Activated T-cell treated with anti-CD3 and anti-CD28 coated beads for 48 hours (primary cell): Measurements from ENCODE around the gene PIK3CG.
"Not testable (repeated sequence)": the region's sequence is repeated elsewhere in the genome, so short reads cannot be mapped to it uniquely, and the experiment has no call there.

ENCODE experiments used
- DNase-seq: peaks from one replicate; pipeline ENCODE4 v3.0.0-alpha.2; 2020; ENCODE audit warnings: low read depth

The PIK3CG gene

GRCh38 chr7:106865130-106866041 is at the start of gene PIK3CG:
Gene PIK3CG (plus strand): TSS chr7:106865282. CDS start chr7:106867562, 2,280 bp downstream.
- no peak for DNase-seq

- no peak for DNase-seq
Measured at GRCh38 chr7:106817098-106817497, 48.0 kb upstream of the PIK3CG start.

- no peak for DNase-seq
Measured at GRCh38 chr7:106818736-106819135, 46.3 kb upstream of the PIK3CG start.

GRCh38 chr7:106819546-106819945 is 45.5 kb upstream of the PIK3CG start:
- DNase-seq = no peak

GRCh38 chr7:106820321-106821217 is 44.5 kb upstream of the PIK3CG start:
- no peak for DNase-seq

- no peak for DNase-seq
Measured at GRCh38 chr7:106823631-106824030, 41.5 kb upstream of the PIK3CG start.

GRCh38 chr7:106824458-106824857 is 40.6 kb upstream of the PIK3CG start:
- no peak for DNase-seq

GRCh38 chr7:106827626-106828025 is 37.5 kb upstream of the PIK3CG start:
- DNase-seq = no peak

- DNase-seq = no peak
Measured at GRCh38 chr7:106829496-106829895, 35.6 kb upstream of the PIK3CG start.

GRCh38 chr7:106830896-106831295 is 34.2 kb upstream of the PIK3CG start:
- not testable (repeated sequence) for DNase-seq

- no peak for DNase-seq
Measured at GRCh38 chr7:106836816-106837215, 28.3 kb upstream of the PIK3CG start.

- DNase-seq = no peak
Measured at GRCh38 chr7:106839511-106839910, 25.6 kb upstream of the PIK3CG start.

- no peak for DNase-seq
Measured at GRCh38 chr7:106840342-106840741, 24.7 kb upstream of the PIK3CG start.

GRCh38 chr7:106841896-106842390 is 23.1 kb upstream of the PIK3CG start:
- DNase-seq = no peak

GRCh38 chr7:106844279-106844997 is 20.6 kb upstream of the PIK3CG start:
- no peak for DNase-seq

GRCh38 chr7:106848049-106848448 is 17.0 kb upstream of the PIK3CG start:
- no peak for DNase-seq

GRCh38 chr7:106848851-106849442 is 16.1 kb upstream of the PIK3CG start:
- no peak for DNase-seq

GRCh38 chr7:106851632-106852031 is 13.4 kb upstream of the PIK3CG start:
- DNase-seq = not testable (repeated sequence)

- no peak for DNase-seq
Measured at GRCh38 chr7:106853250-106853908, 11.7 kb upstream of the PIK3CG start.

- no peak for DNase-seq
Measured at GRCh38 chr7:106855540-106856132, 9.4 kb upstream of the PIK3CG start.
